Measurements from ENCODE around the gene MALRD1.

DNA sequence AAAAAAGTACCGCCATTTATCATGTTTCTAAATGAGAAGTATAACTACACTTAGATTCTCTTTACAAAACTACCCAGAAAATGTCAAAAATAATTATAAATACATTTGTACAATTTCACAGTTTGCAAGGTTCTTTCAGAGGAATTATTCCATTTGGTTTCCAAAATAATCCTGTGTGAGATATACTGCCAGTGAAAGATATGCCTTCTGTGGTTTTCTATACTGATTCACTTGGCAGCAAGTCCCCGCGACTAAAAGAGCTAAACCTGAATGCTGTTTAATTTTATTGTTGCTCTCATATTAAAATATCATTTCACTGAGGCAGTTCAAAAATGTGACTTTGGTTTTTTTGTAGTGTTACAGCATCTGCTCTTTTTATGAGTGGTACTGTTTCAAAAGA, 402.8 kb downstream of the MALRD1 start:
- TF ChIP-seq, protein P1, sequence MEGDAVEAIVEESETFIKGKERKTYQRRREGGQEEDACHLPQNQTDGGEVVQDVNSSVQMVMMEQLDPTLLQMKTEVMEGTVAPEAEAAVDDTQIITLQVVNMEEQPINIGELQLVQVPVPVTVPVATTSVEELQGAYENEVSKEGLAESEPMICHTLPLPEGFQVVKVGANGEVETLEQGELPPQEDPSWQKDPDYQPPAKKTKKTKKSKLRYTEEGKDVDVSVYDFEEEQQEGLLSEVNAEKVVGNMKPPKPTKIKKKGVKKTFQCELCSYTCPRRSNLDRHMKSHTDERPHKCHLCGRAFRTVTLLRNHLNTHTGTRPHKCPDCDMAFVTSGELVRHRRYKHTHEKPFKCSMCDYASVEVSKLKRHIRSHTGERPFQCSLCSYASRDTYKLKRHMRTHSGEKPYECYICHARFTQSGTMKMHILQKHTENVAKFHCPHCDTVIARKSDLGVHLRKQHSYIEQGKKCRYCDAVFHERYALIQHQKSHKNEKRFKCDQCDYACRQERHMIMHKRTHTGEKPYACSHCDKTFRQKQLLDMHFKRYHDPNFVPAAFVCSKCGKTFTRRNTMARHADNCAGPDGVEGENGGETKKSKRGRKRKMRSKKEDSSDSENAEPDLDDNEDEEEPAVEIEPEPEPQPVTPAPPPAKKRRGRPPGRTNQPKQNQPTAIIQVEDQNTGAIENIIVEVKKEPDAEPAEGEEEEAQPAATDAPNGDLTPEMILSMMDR (IDR thresholded peaks at IDR 0.05) = no peak
- no peak for TF ChIP-seq POLR2AphosphoS5 (IDR thresholded peaks at IDR 0.05; ENCODE audit: low read depth, low read length)
- TF ChIP-seq SIN3A (IDR thresholded peaks at IDR 0.05; ENCODE audit: borderline replicate concordance, insufficient read depth, low read depth, low read length) = no peak
- TF ChIP-seq, protein P2, sequence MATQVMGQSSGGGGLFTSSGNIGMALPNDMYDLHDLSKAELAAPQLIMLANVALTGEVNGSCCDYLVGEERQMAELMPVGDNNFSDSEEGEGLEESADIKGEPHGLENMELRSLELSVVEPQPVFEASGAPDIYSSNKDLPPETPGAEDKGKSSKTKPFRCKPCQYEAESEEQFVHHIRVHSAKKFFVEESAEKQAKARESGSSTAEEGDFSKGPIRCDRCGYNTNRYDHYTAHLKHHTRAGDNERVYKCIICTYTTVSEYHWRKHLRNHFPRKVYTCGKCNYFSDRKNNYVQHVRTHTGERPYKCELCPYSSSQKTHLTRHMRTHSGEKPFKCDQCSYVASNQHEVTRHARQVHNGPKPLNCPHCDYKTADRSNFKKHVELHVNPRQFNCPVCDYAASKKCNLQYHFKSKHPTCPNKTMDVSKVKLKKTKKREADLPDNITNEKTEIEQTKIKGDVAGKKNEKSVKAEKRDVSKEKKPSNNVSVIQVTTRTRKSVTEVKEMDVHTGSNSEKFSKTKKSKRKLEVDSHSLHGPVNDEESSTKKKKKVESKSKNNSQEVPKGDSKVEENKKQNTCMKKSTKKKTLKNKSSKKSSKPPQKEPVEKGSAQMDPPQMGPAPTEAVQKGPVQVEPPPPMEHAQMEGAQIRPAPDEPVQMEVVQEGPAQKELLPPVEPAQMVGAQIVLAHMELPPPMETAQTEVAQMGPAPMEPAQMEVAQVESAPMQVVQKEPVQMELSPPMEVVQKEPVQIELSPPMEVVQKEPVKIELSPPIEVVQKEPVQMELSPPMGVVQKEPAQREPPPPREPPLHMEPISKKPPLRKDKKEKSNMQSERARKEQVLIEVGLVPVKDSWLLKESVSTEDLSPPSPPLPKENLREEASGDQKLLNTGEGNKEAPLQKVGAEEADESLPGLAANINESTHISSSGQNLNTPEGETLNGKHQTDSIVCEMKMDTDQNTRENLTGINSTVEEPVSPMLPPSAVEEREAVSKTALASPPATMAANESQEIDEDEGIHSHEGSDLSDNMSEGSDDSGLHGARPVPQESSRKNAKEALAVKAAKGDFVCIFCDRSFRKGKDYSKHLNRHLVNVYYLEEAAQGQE (IDR thresholded peaks at IDR 0.05; ENCODE audit: insufficient read depth in 1 of 2, low read depth in 2 of 2, low read length in 1 of 2) = no peak
- no peak for TF ChIP-seq TCF7L2 (IDR thresholded peaks at IDR 0.05; ENCODE audit: low read depth, low read length)

Data from Panc1 (cell line).